GM18867 (cell line): ENCODE measurements around the gene DNAH1.
"Not testable (repeated sequence)": the region's sequence is repeated elsewhere in the genome, so short reads cannot be mapped to it uniquely, and the experiment has no call there.

ENCODE experiments used
- ATAC-seq: cut with Tn5 transposase; IDR thresholded peaks from one replicate; pipeline ENCODE4 v1.9.1; 2021; ENCODE audit warnings: mild to moderate bottlenecking, moderate library complexity; ENCODE audit not compliant: unreplicated experiment

The DNAH1 gene

DNA sequence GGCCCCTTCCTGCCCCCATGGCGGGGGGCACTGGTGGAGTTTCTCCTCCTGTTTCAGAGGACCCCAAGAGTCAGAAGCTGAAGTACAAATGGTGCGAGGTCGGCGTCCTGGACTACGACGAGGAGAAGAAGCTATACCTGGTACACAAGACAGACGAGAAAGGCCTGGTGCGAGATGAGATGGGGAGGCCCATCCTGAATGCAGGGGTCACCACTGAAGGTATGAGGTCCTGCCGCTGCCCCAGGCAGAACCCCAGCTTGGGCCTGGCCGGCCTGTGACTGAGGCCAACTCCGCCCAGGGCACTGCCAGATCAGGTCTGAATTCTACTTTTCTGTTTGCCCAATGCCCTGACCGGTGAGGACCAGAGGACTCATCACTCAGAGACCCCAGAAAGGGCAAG lies 15.0 kb downstream of the DNAH1 start:
- no peak for ATAC-seq

DNA sequence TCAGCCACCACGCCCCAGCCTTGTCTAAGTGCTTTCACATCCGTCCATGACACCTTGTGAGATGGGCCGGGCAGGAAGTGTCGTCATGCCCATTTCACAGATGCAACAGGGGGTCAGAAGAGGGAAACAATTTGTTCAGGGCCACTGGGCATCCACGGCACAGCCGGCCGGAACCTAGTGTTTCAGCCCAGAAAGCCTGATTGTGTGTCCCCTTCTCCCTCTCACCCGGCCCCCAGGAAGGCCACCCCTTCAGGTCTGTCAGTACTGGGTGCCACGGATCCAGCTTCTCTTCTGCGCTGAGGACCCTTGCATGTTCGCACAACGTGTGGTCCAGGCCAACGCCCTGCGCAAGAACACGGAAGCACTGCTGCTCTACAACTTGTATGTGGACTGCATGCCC lies 15.8 kb downstream of the DNAH1 start:
- ATAC-seq, result no peak

DNA sequence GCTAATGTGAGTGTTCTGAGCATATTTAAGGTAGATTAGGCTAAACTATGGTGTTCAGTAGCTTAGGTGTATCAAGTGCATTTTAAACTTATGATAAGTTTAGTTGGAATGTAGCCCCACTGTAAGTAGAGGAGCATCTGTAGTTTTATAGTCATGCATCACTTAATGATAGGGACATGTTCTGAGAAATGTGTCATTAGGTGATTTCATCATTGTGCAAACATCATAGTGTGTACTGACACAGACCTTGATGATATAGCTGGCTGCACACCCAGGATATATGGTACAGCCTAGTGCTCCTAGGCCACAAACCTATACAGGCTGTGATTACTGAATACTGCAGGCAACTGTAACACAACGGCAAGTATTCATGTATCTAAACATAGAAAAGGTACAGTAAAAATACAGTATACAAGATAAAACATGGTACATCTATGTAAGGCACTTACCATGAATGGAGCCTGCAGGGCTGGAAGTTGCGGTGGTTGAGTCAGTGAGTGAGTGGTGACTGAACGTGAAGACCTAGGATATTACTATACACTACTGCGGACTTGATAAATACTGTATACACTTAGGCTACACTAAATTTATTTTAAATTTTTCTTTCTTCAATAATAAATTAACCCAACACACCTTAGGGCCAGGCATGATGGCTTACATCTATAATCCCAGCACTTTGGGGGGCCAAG lies 17.9 kb downstream of the DNAH1 start:
- ATAC-seq, result no peak

DNA sequence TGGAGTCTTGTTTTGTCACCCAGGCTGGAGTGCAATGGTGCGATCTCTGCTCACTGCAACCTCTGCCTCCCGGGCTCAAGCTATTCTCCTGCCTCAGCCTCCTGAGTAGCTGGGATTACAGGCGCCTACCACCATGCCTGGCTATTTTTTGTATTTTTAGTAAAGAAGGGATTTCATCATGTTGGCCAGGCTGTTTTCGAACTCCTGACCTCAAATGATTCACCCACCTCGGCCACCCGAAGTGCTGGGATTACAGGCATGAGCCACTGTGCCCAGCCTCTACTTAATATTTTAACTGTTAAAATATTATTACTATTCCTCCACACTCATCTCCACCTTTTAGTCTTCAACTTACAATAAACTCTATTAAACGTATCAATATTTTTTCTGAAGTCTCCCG lies 22.0 kb downstream of the DNAH1 start:
- not testable (repeated sequence) for ATAC-seq

DNA sequence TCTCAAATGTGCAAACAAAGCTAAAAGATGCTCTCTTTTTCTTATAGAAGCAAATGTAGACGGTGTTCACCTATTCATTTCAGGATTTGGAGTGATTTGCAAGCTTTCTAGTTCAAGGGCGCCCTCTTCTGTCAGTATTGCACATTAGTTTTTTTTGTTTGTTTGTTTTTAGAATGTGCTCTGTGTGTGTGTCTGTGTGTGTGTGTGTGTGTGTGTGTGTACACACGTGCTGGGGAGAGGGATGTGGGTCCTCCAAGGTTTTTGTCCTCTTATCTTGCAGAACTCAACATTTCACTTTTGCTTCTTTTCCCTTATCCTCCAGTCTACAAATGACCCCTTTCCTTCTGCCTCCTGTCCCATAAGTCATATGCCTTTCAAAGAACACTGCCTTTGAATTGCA lies 23.5 kb downstream of the DNAH1 start:
- no peak for ATAC-seq

DNA sequence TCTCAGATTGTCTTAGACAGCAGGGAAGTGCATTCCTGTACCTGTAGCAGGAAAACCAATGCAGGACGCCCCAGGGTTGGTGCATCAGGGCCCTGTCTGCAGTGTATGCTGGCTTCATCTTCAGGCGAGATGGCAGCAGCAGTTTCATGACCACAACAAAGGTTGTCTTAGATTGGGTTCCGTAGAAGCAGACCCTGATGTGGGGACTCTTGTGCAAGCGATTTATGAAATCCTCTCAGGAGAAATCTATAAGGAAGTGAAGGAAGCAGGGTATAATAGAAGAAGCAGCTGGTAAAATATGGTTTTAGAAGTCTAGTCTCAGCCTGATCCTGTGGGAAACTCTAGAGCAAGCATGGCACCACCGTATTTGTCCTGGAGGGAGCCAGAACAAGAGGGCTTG lies 25.0 kb downstream of the DNAH1 start:
- ATAC-seq, result no peak

DNA sequence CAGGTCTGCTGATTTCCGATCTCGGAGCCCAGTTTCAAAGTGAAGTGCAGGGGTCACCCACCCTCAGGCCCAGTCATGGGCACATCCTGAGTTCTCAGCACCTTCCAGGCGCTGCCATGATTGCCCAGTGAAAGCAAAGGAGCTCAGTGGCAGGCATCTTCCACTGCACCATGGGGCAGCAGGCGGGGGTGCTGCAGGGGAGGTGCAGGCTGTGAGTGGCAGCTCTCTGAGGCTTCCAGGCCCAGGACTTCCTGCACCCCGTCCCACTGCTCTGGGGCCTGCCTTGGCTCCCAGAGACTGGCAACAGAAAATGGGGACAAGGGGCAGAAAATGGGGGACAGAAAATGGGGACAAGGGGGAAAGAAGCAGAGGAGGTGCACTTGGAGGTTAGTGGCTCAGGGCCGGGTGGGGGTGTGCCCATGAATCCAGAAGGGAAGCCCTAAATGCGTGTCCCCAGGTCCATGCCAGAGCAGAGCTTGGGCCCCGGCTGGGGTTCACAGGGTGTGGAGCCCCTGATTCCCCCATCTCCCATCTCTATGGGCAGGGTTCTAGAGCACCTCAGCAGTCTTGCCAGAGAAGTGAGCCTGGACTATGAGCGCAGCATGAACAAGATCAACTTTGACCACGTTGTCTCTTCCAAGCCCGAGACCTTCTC lies 28.0 kb downstream of the DNAH1 start:
- ATAC-seq, result no peak

DNA sequence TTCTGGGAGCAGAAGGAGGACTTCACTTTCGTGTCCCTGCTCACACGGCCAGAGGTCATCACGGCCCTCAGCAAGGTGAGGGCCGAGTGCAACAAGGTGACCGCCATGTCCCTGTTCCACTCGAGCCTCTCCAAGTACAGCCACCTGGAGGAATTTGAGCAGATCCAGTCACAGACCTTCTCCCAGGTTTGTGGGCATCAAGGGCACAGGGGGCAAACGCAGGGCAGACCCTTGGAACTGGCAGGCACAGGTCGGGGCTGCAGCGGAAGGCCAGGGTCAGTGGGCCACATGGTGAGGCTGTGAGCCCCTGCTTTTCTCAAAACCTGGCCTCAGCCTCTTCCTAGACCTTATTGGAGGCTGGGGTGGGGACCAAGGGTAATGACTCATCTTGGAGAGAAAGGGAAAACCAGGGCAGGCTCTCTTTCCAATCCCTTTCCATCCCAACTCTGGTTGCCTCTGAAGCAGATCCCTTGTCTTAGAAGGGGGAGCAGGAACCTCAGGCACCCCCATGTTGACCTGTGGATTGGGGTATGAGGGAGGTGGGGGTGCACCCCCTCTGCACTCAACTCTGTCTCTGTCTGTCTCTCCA lies 29.5 kb downstream of the DNAH1 start:
- ATAC-seq, result no peak

DNA sequence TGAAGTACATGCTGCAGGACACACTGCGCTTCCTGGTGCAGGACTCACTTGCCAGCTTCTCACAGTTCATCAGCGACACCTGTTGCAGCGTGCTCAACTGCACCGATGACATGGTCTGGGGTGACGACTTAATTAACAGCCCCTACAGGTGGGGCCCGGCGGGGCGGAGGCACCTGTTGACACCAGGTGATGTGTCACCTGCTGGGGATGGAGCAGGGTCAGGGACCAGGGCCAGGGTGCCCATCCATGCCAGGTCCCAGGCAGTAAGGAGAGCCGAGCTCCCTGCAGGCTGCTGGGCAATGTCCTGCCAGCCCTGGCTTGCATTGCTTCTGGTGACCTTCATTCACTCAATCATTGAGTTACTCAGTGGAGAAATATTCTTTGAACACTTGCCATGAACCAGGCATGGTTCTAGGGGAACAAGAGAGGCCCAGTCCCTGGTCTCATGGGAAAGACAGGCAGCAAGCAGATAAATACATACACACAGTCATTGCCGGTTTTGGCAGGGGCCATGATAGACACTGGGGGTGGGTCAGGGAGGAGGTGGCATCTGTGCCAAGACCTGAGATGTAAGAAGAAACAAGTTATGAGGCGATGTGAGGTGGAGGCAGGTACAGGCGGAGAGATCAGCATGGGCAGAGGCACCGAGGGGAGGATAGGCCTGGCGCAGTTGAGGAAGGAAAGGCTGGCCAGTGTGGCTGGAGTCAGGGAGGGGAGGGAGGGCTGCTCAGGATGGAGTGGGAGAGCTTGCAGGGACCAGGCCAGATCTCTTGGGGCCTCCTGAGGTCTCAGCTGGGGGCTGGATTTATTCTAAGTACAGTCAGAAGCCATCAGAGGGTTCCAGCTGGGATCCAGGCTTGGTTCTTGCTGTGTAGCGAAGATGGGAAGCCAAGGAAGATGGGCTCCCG lies 30.8 kb downstream of the DNAH1 start:
- no peak for ATAC-seq

DNA sequence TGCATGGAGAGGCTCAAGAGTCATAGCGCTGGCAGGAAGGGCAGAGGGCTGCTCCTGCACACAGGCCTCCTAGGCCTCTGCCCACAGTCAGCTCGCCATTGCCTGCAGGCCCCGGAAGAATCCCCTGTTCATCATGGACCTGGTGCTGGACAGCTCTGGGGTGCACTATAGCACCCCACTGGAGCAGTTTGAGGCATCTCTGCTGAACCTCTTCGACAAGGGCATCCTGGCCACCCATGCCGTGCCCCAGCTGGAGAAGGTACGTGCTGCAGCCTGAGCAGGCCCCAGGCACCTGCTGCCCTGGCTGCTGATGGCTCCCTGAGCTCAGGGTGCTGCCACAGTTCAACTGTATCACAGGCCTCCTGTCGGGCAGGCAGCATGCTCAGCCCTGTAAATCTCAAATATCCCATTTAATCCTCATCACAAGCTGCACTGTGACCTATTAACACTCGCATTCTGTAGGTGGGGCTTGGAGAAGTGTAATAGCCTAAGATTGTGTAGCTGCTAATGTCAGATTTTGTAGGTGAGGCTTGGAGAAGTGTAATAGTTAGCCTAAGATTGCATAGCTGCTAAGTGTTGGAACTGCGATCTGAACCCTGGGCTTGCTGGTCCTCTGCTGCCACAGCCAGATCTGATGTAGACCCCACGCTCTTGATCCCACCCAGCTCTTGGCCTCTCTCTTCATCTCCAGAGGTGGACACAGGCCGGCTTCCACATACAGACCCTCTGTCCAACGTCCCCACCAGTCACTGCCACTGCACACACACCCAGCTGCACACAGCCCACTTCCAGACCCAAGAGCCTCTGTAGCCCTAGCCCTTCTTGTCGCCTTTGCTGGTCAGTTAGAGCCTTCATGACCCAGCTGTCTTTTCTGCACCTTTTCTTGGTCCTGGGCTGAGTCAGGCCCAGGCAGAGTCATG lies 31.9 kb downstream of the DNAH1 start:
- ATAC-seq, result no peak

DNA sequence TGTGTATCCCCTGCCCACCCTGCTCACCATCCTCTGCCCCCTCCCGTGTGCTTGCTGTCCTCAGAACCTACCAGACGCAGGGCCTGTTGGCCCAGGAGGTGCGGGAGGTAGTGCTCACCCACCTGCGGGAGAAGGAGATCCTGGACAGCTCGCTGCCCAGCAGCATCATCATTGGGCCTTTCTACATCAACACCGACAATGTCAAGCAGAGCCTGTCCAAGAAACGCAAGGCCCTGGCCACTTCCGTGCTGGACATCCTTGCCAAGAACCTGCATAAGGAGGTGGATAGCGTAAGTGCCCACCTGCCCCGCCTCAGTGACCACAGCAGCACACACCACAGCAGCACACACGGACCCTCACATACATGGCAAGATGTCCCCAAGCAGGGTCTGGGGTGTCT lies 33.0 kb downstream of the DNAH1 start:
- ATAC-seq, result no peak

DNA sequence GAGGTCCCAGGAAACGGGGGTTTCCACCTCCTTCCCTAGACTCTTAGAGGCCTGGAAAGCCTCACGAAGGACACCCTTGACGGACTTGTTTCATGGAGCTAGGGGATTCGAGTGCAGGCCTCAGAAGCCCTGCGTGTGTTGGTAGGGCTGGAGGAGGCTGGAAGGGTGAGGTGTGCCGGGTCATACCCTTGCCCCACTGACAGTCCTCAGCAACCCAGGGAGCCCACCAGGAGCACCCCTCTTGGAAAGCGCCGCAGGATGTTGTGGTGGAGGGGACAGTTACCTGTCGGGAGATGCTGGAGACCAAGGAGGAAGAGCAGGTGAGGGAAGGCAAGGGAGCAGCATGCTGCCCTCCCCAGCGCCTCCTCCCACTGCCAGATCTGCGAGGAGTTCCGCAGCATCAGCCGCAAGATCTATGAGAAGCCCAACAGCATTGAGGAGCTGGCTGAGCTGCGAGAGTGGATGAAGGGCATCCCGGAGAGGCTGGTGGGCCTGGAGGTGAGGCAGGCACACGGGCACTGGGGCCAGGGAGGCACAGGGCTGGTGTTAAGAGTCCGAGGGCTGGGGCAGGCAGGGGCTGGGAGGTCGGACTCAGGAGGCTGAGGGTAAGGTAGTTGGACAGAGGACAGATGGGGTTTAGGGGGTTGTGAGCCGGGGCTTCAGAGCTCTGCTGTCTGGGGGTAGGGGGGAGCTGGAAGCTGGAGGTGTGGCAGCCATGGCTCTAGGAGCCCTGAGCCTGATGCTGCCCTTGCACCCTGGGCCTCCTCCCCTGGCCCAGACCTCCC lies 33.7 kb downstream of the DNAH1 start:
- ATAC-seq, result no peak

DNA sequence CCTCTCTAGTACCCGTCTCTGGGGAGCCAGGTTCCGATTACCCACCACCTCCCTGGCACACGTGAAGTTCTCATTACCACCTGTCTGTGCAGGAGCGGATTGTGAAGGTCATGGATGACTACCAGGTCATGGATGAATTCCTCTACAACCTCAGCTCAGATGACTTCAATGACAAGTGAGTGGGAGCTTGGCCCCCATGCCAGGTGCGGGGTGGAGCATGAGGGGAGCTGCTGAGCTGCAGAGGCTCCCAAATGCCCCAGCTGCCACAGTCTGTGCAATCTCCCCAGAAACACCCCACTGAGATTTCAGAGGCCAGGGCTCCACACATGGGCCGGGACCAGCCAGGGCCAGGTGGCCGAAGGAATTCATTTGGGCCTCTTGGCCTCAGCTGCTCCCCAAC lies 34.3 kb downstream of the DNAH1 start:
- no peak for ATAC-seq

DNA sequence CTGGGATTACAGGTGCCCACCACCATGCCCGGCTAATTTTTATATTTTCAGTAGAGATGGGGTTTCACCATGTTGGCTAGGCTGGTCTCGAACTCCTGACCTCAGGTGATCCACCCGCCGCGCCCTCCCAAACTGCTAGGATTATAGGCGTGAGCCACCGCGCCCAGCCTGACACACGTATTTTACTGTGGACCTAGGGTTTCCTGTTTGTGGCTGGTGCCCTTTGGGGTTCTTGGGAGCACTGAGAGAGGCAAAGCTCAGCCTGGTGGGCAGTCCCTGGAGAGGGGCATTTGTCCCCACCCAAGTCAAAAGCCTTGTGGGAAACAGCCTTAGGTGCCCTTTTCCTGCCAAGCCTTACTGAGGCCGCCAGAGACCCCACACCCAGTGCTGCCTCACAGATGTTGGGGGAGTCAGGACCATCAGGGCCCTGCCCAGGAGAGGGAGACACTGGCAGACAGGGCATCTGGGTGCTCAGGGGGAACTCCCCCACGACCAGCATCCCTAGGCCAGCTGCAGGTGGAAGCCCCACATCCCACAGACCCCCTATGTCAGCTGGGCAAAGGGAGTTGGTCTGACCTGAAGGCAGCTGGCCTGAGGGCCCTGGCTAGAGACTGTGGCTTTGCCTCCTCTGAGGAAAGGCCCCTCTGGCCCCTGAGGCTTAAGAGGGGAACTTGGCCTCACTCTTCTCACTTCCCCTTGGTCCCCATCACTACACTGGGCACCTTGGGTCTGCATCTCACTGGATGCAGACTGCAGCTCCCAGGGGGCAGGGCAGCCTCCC lies 35.1 kb downstream of the DNAH1 start:
- ATAC-seq, result no peak

DNA sequence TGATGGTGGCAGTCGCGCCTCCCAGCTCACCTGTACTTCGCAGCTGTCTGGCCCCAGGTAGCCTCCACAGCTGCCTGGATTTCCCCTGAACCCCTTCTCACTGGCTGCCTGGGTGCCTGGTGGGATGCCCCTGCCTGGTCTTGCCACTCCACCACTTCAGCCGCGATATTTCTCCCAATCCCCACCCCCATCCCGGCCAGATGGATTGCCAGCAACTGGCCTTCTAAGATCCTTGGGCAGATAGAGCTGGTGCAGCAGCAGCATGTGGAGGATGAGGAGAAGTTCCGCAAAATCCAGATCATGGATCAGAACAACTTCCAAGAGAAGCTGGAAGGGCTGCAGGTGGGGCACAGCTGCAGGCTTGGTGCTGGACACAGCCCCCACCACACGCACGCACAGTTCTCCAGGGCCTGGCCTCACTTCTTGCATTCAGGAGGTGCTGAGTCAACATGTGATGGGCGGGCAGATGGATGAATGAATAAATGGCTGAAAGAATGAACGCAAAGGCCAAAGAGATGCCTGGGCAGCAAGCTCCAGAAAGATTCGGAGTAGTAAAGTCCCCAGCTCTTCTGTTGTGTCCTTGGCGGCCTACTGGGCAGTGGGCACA lies 35.7 kb downstream of the DNAH1 start:
- no peak for ATAC-seq

DNA sequence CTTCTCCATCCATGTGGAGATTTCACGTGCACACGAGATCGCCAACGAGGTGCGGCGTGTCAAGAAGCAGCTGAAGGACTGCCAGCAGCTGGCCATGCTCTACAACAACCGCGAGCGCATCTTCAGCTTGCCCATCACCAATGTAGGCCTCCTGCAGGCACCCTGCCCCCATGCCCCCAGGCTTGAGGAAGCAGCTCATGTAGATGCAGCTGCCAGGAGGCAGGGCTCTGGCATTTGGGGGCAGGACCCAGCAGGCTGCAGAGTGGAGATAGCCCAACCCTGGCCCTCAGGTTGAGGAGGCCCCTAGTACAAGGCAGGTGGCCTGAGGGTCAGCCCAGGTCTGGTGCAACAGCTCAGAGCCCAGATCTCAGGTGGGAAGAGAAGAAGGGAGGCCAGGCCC lies 36.4 kb downstream of the DNAH1 start:
- no peak for ATAC-seq

DNA sequence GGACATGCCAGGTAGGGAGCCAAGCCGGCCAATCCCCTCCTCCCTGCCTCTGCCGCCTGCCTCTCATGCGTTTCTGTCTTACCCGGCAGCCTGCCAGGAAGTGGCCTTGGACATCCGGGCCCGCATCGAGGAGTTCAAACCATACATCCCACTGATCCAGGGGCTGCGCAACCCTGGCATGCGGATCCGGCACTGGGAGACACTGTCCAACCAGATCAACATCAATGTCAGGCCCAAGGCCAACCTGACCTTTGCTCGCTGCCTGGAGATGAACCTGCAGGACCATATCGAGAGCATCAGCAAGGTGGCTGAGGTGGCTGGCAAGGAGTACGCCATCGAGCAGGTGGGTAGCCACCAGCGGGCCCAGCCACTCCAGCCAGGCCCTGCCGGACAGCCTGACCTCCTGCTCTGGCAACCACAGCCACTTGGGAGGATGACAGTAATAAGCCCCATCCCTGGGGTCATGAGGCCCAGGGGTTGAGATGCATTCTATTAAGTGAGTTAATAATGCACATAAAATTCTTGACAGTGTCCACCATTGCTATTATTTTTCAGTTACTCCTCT lies 37.3 kb downstream of the DNAH1 start:
- no peak for ATAC-seq

DNA sequence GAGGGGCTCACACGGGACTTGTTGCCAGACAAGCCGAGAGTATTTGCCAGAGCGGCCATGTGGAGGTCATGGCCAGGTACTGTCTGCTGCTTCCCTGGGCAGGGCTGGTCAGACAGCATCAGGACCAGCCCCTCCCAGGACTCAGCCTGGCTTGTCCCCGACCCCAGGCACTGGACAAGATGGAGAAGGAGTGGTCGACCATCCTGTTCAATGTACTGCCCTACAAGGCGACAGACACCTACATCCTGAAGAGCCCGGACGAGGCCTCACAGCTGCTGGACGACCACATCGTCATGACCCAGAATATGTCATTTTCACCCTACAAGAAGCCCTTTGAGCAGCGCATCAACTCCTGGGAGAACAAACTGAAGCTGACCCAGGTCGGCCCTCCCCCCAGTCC lies 38.6 kb downstream of the DNAH1 start:
- ATAC-seq, result no peak
